Measurements from ENCODE around the gene HNRNPC.
"Not testable (repeated sequence)": the region's sequence is repeated elsewhere in the genome, so short reads cannot be mapped to it uniquely, and the experiment has no call there.

The HNRNPC gene

GRCh38 chr14:21241218-21241819 is 27.9 kb downstream of the HNRNPC start:
- Mint-ChIP-seq H3K27ac (peak overlapping the region; percentile 60), H3K36me3 (peaks cover 42% of the 10 kb centered on the region), H3K27me3 (no peaks in the 10 kb centered on the region), H3K4me3 (no peak overlapping the region), H3K4me1 (peaks cover 49% of the 10 kb centered on the region), H3K9me3 (no peaks in the 10 kb centered on the region)
- CTCF ChIA-PET = interaction anchor here (1.1 to 1.8 kb wide), 2 partner anchors 13 to 15 kb away, joined by 3 to 4 read pairs; no protein-coding TSS in a partner anchor
- no peak for DNase-seq

- no peaks in the 10 kb centered on the region for H3K27me3 Mint-ChIP-seq
- H3K36me3 Mint-ChIP-seq = peaks cover 41% of the 10 kb centered on the region
- H3K4me1 Mint-ChIP-seq = peaks cover 53% of the 10 kb centered on the region
- no peak overlapping the region for H3K4me3 Mint-ChIP-seq
- CTCF ChIA-PET = interaction anchor here (0.8 to 1.8 kb wide), 2 partner anchors 9 to 15 kb away, joined by 3 to 6 read pairs; no protein-coding TSS in a partner anchor
- no peak overlapping the region for H3K27ac Mint-ChIP-seq
- H3K9me3 Mint-ChIP-seq = no peaks in the 10 kb centered on the region
- DNase-seq = no peak
Observed at GRCh38 chr14:21240417-21240816, 28.8 kb downstream of the HNRNPC start.

- Mint-ChIP-seq H3K27ac (no peak overlapping the region), H3K36me3 (peaks cover 41% of the 10 kb centered on the region), H3K27me3 (no peaks in the 10 kb centered on the region), H3K4me3 (no peak overlapping the region), H3K4me1 (peaks cover 60% of the 10 kb centered on the region), H3K9me3 (no peaks in the 10 kb centered on the region)
- DNase-seq = no peak
- CTCF ChIA-PET = interaction anchor here (1.8 kb wide), 1 partner anchor 8 kb away, joined by 6 read pairs; no protein-coding TSS in a partner anchor
Observed at GRCh38 chr14:21238823-21239518, 30.3 kb downstream of the HNRNPC start.

GRCh38 chr14:21236948-21237797 is 32.1 kb downstream of the HNRNPC start:
- Mint-ChIP-seq H3K9me3 (no peaks in the 10 kb centered on the region), H3K27ac (no peak overlapping the region), H3K27me3 (no peaks in the 10 kb centered on the region), H3K4me3 (no peak overlapping the region), H3K36me3 (peaks cover 37% of the 10 kb centered on the region), H3K4me1 (peaks cover 71% of the 10 kb centered on the region)
- CTCF ChIA-PET = no interaction called here
- DNase-seq = no peak

GRCh38 chr14:21234112-21234511 is 35.1 kb downstream of the HNRNPC start:
- CTCF ChIA-PET = no interaction called here

GRCh38 chr14:21233457-21234076 is 35.7 kb downstream of the HNRNPC start:
- Mint-ChIP-seq H3K4me3 (no peak overlapping the region), H3K4me1 (peaks cover 86% of the 10 kb centered on the region), H3K27me3 (no peaks in the 10 kb centered on the region), H3K36me3 (peaks cover 51% of the 10 kb centered on the region), H3K9me3 (no peaks in the 10 kb centered on the region), H3K27ac (peak overlapping the region; percentile 49)
- CTCF ChIA-PET = no interaction called here
- DNase-seq = no peak

More at GRCh38 chr14:21234112-21234511, 35.1 kb downstream of the HNRNPC start:
- peak overlapping the region; percentile 25 for H3K27ac Mint-ChIP-seq
- no peak overlapping the region for H3K4me3 Mint-ChIP-seq
- DNase-seq = no peak
- peaks cover 89% of the 10 kb centered on the region for H3K4me1 Mint-ChIP-seq
- H3K9me3 Mint-ChIP-seq = no peaks in the 10 kb centered on the region
- peaks cover 50% of the 10 kb centered on the region for H3K36me3 Mint-ChIP-seq
- H3K27me3 Mint-ChIP-seq = no peaks in the 10 kb centered on the region

- CTCF ChIA-PET = interaction anchor here (1.0 to 1.3 kb wide), 3 partner anchors 9 to 68 kb away, joined by 3 to 6 read pairs (median 3); no protein-coding TSS in a partner anchor
- Mint-ChIP-seq H3K36me3 (peaks cover 65% of the 10 kb centered on the region), H3K27me3 (no peaks in the 10 kb centered on the region), H3K4me1 (peaks cover 77% of the 10 kb centered on the region), H3K4me3 (peak overlapping the region; percentile 50), H3K9me3 (no peaks in the 10 kb centered on the region), H3K27ac (peak overlapping the region; percentile 98)
- peak; percentile 44 for DNase-seq
Observed at GRCh38 chr14:21231020-21231652, 38.1 kb downstream of the HNRNPC start.

GRCh38 chr14:21229821-21230220 is 39.4 kb downstream of the HNRNPC start:
- no peaks in the 10 kb centered on the region for H3K9me3 Mint-ChIP-seq
- no peak for DNase-seq
- peaks cover 68% of the 10 kb centered on the region for H3K36me3 Mint-ChIP-seq
- peak overlapping the region; percentile 31 for H3K4me3 Mint-ChIP-seq
- peaks cover 66% of the 10 kb centered on the region for H3K4me1 Mint-ChIP-seq
- H3K27me3 Mint-ChIP-seq = no peaks in the 10 kb centered on the region
- H3K27ac Mint-ChIP-seq = peak overlapping the region; percentile 98
- CTCF ChIA-PET = interaction anchor here (0.9 to 1.0 kb wide), 2 partner anchors 18 to 69 kb away, joined by 3 read pairs; no protein-coding TSS in a partner anchor

GRCh38 chr14:21227981-21228380 is 41.3 kb downstream of the HNRNPC start:
- Mint-ChIP-seq H3K27me3 (no peaks in the 10 kb centered on the region), H3K4me3 (no peak overlapping the region), H3K4me1 (peaks cover 62% of the 10 kb centered on the region), H3K27ac (peak overlapping the region; percentile 11), H3K9me3 (no peaks in the 10 kb centered on the region), H3K36me3 (peaks cover 68% of the 10 kb centered on the region)
- CTCF ChIA-PET = no interaction called here
- no peak for DNase-seq

- H3K4me1 Mint-ChIP-seq = peaks cover 57% of the 10 kb centered on the region
- no peak overlapping the region for H3K4me3 Mint-ChIP-seq
- no peaks in the 10 kb centered on the region for H3K9me3 Mint-ChIP-seq
- no peak overlapping the region for H3K27ac Mint-ChIP-seq
- no peak for DNase-seq
- peaks cover 75% of the 10 kb centered on the region for H3K36me3 Mint-ChIP-seq
- CTCF ChIA-PET = no interaction called here
- no peaks in the 10 kb centered on the region for H3K27me3 Mint-ChIP-seq
Observed at GRCh38 chr14:21227150-21227549, 42.1 kb downstream of the HNRNPC start.

- H3K36me3 Mint-ChIP-seq = peaks cover 74% of the 10 kb centered on the region
- H3K27me3 Mint-ChIP-seq = no peaks in the 10 kb centered on the region
- no peak overlapping the region for H3K4me3 Mint-ChIP-seq
- peaks cover 55% of the 10 kb centered on the region for H3K4me1 Mint-ChIP-seq
- no peak for DNase-seq
- no peak overlapping the region for H3K27ac Mint-ChIP-seq
- CTCF ChIA-PET = no interaction called here
- no peaks in the 10 kb centered on the region for H3K9me3 Mint-ChIP-seq
Observed at GRCh38 chr14:21226467-21226866, 42.8 kb downstream of the HNRNPC start.

GRCh38 chr14:21225164-21225563 is 44.1 kb downstream of the HNRNPC start:
- H3K4me3 Mint-ChIP-seq, H3K9me3 Mint-ChIP-seq, DNase-seq, H3K27ac Mint-ChIP-seq, H3K27me3 Mint-ChIP-seq, CTCF ChIA-PET: not testable (repeated sequence)
- H3K36me3 Mint-ChIP-seq = peaks cover 76% of the 10 kb centered on the region
- peaks cover 50% of the 10 kb centered on the region for H3K4me1 Mint-ChIP-seq

GRCh38 chr14:21220874-21221477 is 48.3 kb downstream of the HNRNPC start:
- Mint-ChIP-seq H3K4me3 (no peak overlapping the region), H3K27me3 (no peaks in the 10 kb centered on the region), H3K36me3 (peaks cover 59% of the 10 kb centered on the region), H3K27ac (peak overlapping the region; percentile 54), H3K4me1 (peaks cover 47% of the 10 kb centered on the region), H3K9me3 (no peaks in the 10 kb centered on the region)
- DNase-seq = no peak
- CTCF ChIA-PET = no interaction called here
